BLaER1 treated with 17β-estradiol and CSF1 and Interleukin-3, amounts not matched to agents 10 nM and 100 nM (cell line): ENCODE results near the gene FADS3.

Experiments used
- H3K27ac ChIP-seq, 11 experiments: shearing (Covaris generic); formaldehyde crosslinking; 2 replicates each; pipeline ENCODE4 v1.8.1; 2022
- H3K27me3 ChIP-seq, 11 experiments: shearing (Covaris generic); formaldehyde crosslinking; 2 replicates each; pipeline ENCODE4 v1.8.1; 2022
- H3K36me3 ChIP-seq, 11 experiments: shearing (Covaris generic); formaldehyde crosslinking; 2 replicates each; pipeline ENCODE4 v1.8.1; 2022
- H3K4me1 ChIP-seq, 10 experiments: shearing (Covaris generic); formaldehyde crosslinking; 2 replicates each; pipeline ENCODE4 v1.8.1; 2022
- H3K4me2 ChIP-seq, 11 experiments: shearing (Covaris generic); formaldehyde crosslinking; 2 replicates each; pipeline ENCODE4 v1.8.1; 2022
- H3K4me3 ChIP-seq, 10 experiments: shearing (Covaris generic); formaldehyde crosslinking; 2 replicates each; pipeline ENCODE4 v1.8.1; 2022
- H3K9ac ChIP-seq, 11 experiments: shearing (Covaris generic); formaldehyde crosslinking; 2 replicates each; pipeline ENCODE4 v1.8.1; 2022
- H3K9me3 ChIP-seq, 11 experiments: shearing (Covaris generic); formaldehyde crosslinking; replicated peaks in 1 of 11; 2 replicates each; pipeline ENCODE4 v1.8.1; 2022
- H4K20me1 ChIP-seq, 11 experiments: shearing (Covaris generic); formaldehyde crosslinking; 2 replicates each; pipeline ENCODE4 v1.8.1; 2022
- Cebpa-rat ChIP-seq, 11 experiments: shearing (Covaris generic); IDR thresholded peaks; 2 replicates each; pipeline ENCODE4 v1.8.1; 2022

FADS3 gene

GRCh38 chr11:61842528-61842820, 48.9 kb downstream of the FADS3 start:
- Histone ChIP-seq H3K9ac (0 out of 22 replicates have a peak overlapping the region, but pooled peaks of 1 of the 11 experiments have one; percentile 4), H4K20me1 (peaks cover 0 to 79% (median 0%) of the 10 kb centered on the region in 11 experiments; a peak in 9 of 22 replicates), H3K4me1 (peaks cover 0 to 5% (median 0%) of the 10 kb centered on the region in 10 experiments; a peak in 5 of 20 replicates), H3K4me3 (no peak overlapping the region), H3K36me3 (peaks cover 99 to 100% (median 100%) of the 10 kb centered on the region in 11 experiments), H3K9me3 (no peaks in the 10 kb centered on the region), H3K27me3 (no peaks in the 10 kb centered on the region), H3K27ac (peak overlapping the region in 1 of 11 experiments; percentile 34; a peak in 2 of 22 replicates), H3K4me2 (no peak overlapping the region)
- no peak for TF ChIP-seq Cebpa-rat (IDR thresholded peaks at IDR 0.05)

GRCh38 chr11:61841636-61842527, 49.5 kb downstream of the FADS3 start:
- no peak for TF ChIP-seq Cebpa-rat (IDR thresholded peaks at IDR 0.05)
- no peaks in the 10 kb centered on the region for H3K9me3 ChIP-seq
- H3K9ac ChIP-seq, result peak overlapping the region in 3 of 11 experiments; percentile 4 to 20 (median 13); a peak in 1 of 22 replicates
- H3K27ac ChIP-seq, result peak overlapping the region in 2 of 11 experiments; percentile 25 to 34; a peak in 4 of 22 replicates
- H3K4me3 ChIP-seq, result no peak overlapping the region
- H3K4me1 ChIP-seq, result peaks cover 0 to 7% (median 5%) of the 10 kb centered on the region in 10 experiments; a peak in 9 of 20 replicates
- peaks cover 0 to 77% (median 0%) of the 10 kb centered on the region in 11 experiments; a peak in 9 of 22 replicates for H4K20me1 ChIP-seq
- peaks cover 93 to 100% (median 100%) of the 10 kb centered on the region in 11 experiments for H3K36me3 ChIP-seq
- H3K4me2 ChIP-seq, result no peak overlapping the region
- H3K27me3 ChIP-seq, result no peaks in the 10 kb centered on the region

- Histone ChIP-seq H3K27me3 (no peaks in the 10 kb centered on the region), H3K4me3 (no peak overlapping the region), H4K20me1 (peaks cover 0 to 64% (median 0%) of the 10 kb centered on the region in 11 experiments; a peak in 9 of 22 replicates), H3K9me3 (no peaks in the 10 kb centered on the region), H3K4me1 (peaks cover 12 to 22% (median 20%) of the 10 kb centered on the region in 10 experiments), H3K36me3 (peaks cover 78 to 93% (median 86%) of the 10 kb centered on the region in 11 experiments), H3K27ac (no peak overlapping the region; a peak in 1 of 22 replicates), H3K9ac (peak overlapping the region in 2 of 11 experiments; percentile 12 to 30; a peak in 2 of 22 replicates), H3K4me2 (no peak overlapping the region)
- TF ChIP-seq Cebpa-rat (IDR thresholded peaks at IDR 0.05), result no peak
These were observed 51.0 kb downstream of the FADS3 start for GRCh38 chr11:61840371-61840770.

GRCh38 chr11:61839742-61840141, 51.6 kb downstream of the FADS3 start:
- H3K4me2 ChIP-seq, result no peak overlapping the region
- TF ChIP-seq Cebpa-rat (IDR thresholded peaks at IDR 0.05), result no peak
- no peak overlapping the region for H3K4me3 ChIP-seq
- no peaks in the 10 kb centered on the region for H3K9me3 ChIP-seq
- peaks cover 0 to 59% (median 0%) of the 10 kb centered on the region in 11 experiments; a peak in 9 of 22 replicates for H4K20me1 ChIP-seq
- no peak overlapping the region for H3K27ac ChIP-seq
- peaks cover 72 to 86% (median 80%) of the 10 kb centered on the region in 11 experiments for H3K36me3 ChIP-seq
- H3K9ac ChIP-seq, result no peak overlapping the region
- H3K27me3 ChIP-seq, result no peaks in the 10 kb centered on the region
- H3K4me1 ChIP-seq, result peaks cover 18 to 28% (median 25%) of the 10 kb centered on the region in 10 experiments

- Histone ChIP-seq H3K4me3 (no peak overlapping the region), H3K9ac (no peak overlapping the region), H3K9me3 (no peaks in the 10 kb centered on the region), H3K27me3 (no peaks in the 10 kb centered on the region), H3K27ac (peak overlapping the region in 2 of 11 experiments; percentile 19 to 59; a peak in 2 of 22 replicates), H4K20me1 (peaks cover 0 to 58% (median 0%) of the 10 kb centered on the region in 11 experiments; a peak in 9 of 22 replicates), H3K4me2 (no peak overlapping the region), H3K4me1 (peaks cover 26 to 34% (median 31%) of the 10 kb centered on the region in 10 experiments), H3K36me3 (peaks cover 64 to 81% (median 72%) of the 10 kb centered on the region in 11 experiments)
- TF ChIP-seq Cebpa-rat (IDR thresholded peaks at IDR 0.05), result no peak
These were observed 52.4 kb downstream of the FADS3 start for GRCh38 chr11:61838921-61839320.

- H3K27me3 ChIP-seq, result no peaks in the 10 kb centered on the region
- no peak overlapping the region for H3K4me3 ChIP-seq
- H3K36me3 ChIP-seq, result peaks cover 60 to 81% (median 68%) of the 10 kb centered on the region in 11 experiments
- peaks cover 30 to 38% (median 35%) of the 10 kb centered on the region in 10 experiments for H3K4me1 ChIP-seq
- peaks cover 0 to 58% (median 0%) of the 10 kb centered on the region in 11 experiments; a peak in 9 of 22 replicates for H4K20me1 ChIP-seq
- H3K9me3 ChIP-seq, result no peaks in the 10 kb centered on the region
- H3K27ac ChIP-seq, result peak overlapping the region in 3 of 11 experiments; percentile 19 to 59 (median 53); a peak in 5 of 22 replicates
- H3K9ac ChIP-seq, result no peak overlapping the region
- no peak overlapping the region for H3K4me2 ChIP-seq
- TF ChIP-seq Cebpa-rat (IDR thresholded peaks at IDR 0.05), result no peak
These were observed 52.8 kb downstream of the FADS3 start for GRCh38 chr11:61838501-61838900.

GRCh38 chr11:61837411-61838005, 53.8 kb downstream of the FADS3 start:
- no peak overlapping the region for H3K4me3 ChIP-seq
- peaks cover 50 to 81% (median 62%) of the 10 kb centered on the region in 11 experiments for H3K36me3 ChIP-seq
- peaks cover 40 to 48% (median 45%) of the 10 kb centered on the region in 10 experiments for H3K4me1 ChIP-seq
- TF ChIP-seq Cebpa-rat (IDR thresholded peaks at IDR 0.05), result no peak
- peak overlapping the region in 1 of 11 experiments; percentile 6; a peak in 2 of 22 replicates for H3K9ac ChIP-seq
- H3K27ac ChIP-seq, result peak overlapping the region in 7 of 11 experiments; percentile 14 to 99 (median 43); a peak in 10 of 22 replicates
- H4K20me1 ChIP-seq, result peaks cover 0 to 54% (median 8%) of the 10 kb centered on the region in 11 experiments; a peak in 11 of 22 replicates
- H3K9me3 ChIP-seq, result no peaks in the 10 kb centered on the region
- peak overlapping the region in 1 of 11 experiments; percentile 5; a peak in 3 of 22 replicates for H3K4me2 ChIP-seq
- no peaks in the 10 kb centered on the region for H3K27me3 ChIP-seq

- Histone ChIP-seq H3K4me1 (peaks cover 53 to 61% (median 58%) of the 10 kb centered on the region in 10 experiments), H3K27ac (peak overlapping the region in 10 of 11 experiments; percentile 75 to 99 (median 94); a peak in 20 of 22 replicates), H3K4me2 (peak overlapping the region; percentile 91 to 100 (median 98); a peak in 21 of 22 replicates), H3K27me3 (no peaks in the 10 kb centered on the region), H3K36me3 (peaks cover 36 to 81% (median 53%) of the 10 kb centered on the region in 11 experiments), H3K9me3 (no peaks in the 10 kb centered on the region), H4K20me1 (peaks cover 0 to 57% (median 19%) of the 10 kb centered on the region in 11 experiments; a peak in 14 of 22 replicates), H3K9ac (peak overlapping the region in 10 of 11 experiments; percentile 78 to 97 (median 88); a peak in 17 of 22 replicates), H3K4me3 (peak overlapping the region in 1 of 10 experiments; percentile 33; a peak in 2 of 20 replicates)
- no peak for TF ChIP-seq Cebpa-rat (IDR thresholded peaks at IDR 0.05)
These were observed 55.2 kb downstream of the FADS3 start for GRCh38 chr11:61836193-61836592.
